SU-DHL-6 (cell line): ENCODE data around the gene HLA-DMB.

Experiments
- H2AFZ ChIP-seq: fragments of 200-600 bp; sonication (generic); 2 replicates; pipeline ENCODE4 v1.6.1; 2014; ENCODE audit warnings: low read depth, mild to moderate bottlenecking, moderate library complexity, mixed read lengths, antibody characterized with exemption, low read length; ENCODE audit not compliant: severe bottlenecking
- H3F3A ChIP-seq: fragments of 200-600 bp; shearing (Covaris generic); 2 replicates; pipeline ENCODE4 v1.6.0; 2016; ENCODE audit warnings: antibody characterized with exemption, mild to moderate bottlenecking; ENCODE audit not compliant: insufficient read depth
- H3K27ac ChIP-seq: fragments of 200-600 bp; sonication (generic); 2 replicates; pipeline ENCODE4 v1.5.1; 2016; ENCODE audit warnings: low read depth, mild to moderate bottlenecking, low read length, moderate library complexity, mixed read lengths
- H3K27me3 ChIP-seq: fragments of 200-600 bp; sonication (generic), shearing (Covaris generic); 2 replicates; pipeline ENCODE4 v1.6.0; 2014; ENCODE audit warnings: mild to moderate bottlenecking, low read length
- H3K36me3 ChIP-seq: fragments of 200-600 bp; sonication (generic); 2 replicates; pipeline ENCODE4 v1.6.1; 2014; ENCODE audit warnings: mild to moderate bottlenecking, low read length, mixed read lengths
- H3K4me2 ChIP-seq: fragments of 300-600, 200-600 bp; shearing (Covaris generic), sonication (generic); 2 replicates; pipeline ENCODE4 v1.6.0; 2014; ENCODE audit warnings: low read length, low read depth, mild to moderate bottlenecking; ENCODE audit not compliant: poor library complexity, severe bottlenecking
- H3K4me3 ChIP-seq: fragments of 200-600 bp; sonication (generic); 2 replicates; pipeline ENCODE4 v1.5.1; 2014; ENCODE audit warnings: antibody characterized with exemption, low read length, mild to moderate bottlenecking, mixed read lengths; ENCODE audit not compliant: insufficient read depth, poor library complexity, severe bottlenecking
- H3K79me2 ChIP-seq: fragments of 200-600 bp; sonication (generic); 2 replicates; pipeline ENCODE4 v1.6.1; 2014; ENCODE audit warnings: mild to moderate bottlenecking, low read length, moderate library complexity; ENCODE audit not compliant: insufficient read depth
- H3K9ac ChIP-seq: fragments of 200-600 bp; sonication (generic); 2 replicates; pipeline ENCODE4 v1.7.0; 2014; ENCODE audit warnings: mild to moderate bottlenecking, low read length
- H3K9me2 ChIP-seq: fragments of 200-600 bp; sonication (generic); replicated peaks from 2 replicates; pipeline ENCODE4 v1.6.1; 2014; ENCODE audit warnings: low read length; ENCODE audit not compliant: insufficient read depth
- H3K9me3 ChIP-seq: fragments of 200-600 bp; sonication (generic); 2 replicates; pipeline ENCODE4 v1.6.1; 2014; ENCODE audit warnings: low read length, mixed read lengths; ENCODE audit not compliant: insufficient read depth
- H4K20me1 ChIP-seq: fragments of 200-600 bp; sonication (generic); 2 replicates; pipeline ENCODE4 v1.6.1; 2014; ENCODE audit warnings: low read depth, mild to moderate bottlenecking, antibody characterized with exemption, low read length, moderate library complexity, mixed read lengths
- CTCF ChIP-seq: fragments of 200-600 bp; sonication (generic); IDR thresholded peaks from one replicate; pipeline ENCODE4 v1.5.1; 2017; ENCODE audit warnings: antibody characterized with exemption, mild to moderate bottlenecking, low read length, moderate library complexity; ENCODE audit not compliant: insufficient read depth, poor library complexity, severe bottlenecking
- EZH2phosphoT487 ChIP-seq: fragments of 200-600 bp; sonication (generic), shearing (Covaris generic); conservative IDR thresholded peaks from 2 replicates; pipeline ENCODE4 v1.6.1; 2018; ENCODE audit warnings: mild to moderate bottlenecking, antibody characterized with exemption, low read length, moderate library complexity, mixed read lengths

Gene HLA-DMB

DNA sequence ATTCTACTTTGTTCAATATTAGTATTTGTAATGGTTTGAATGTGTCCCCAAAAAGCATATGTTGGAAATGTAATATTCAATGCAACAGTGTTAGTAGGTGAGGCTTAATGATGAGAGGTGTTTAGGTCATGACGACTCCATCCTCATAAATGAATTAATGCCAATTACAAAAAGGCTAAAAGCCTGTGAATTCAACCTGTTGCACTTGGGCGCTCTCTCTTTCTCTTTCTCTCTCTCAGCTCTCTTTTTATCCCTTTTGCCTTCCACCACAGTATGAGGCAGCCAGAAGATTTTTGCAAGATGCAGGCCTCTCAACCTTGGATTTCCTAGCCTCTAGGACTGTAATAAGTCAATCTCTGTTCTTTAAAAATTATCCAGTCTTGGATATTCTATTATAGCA is 52.3 kb downstream of the HLA-DMB start:
- no peaks in the 10 kb centered on the region for H3K9me2 ChIP-seq
- peaks cover 25% of the 10 kb centered on the region for H3F3A ChIP-seq
- H3K4me3 ChIP-seq: no peak overlapping the region
- no peaks in the 10 kb centered on the region for H4K20me1 ChIP-seq
- no peak overlapping the region for H3K4me2 ChIP-seq
- H3K36me3 ChIP-seq: no peaks in the 10 kb centered on the region
- no peaks in the 10 kb centered on the region for H3K79me2 ChIP-seq
- no peak overlapping the region for H3K9ac ChIP-seq
- H3K27ac ChIP-seq: no peak overlapping the region
- H3K27me3 ChIP-seq: no peaks in the 10 kb centered on the region
- no peak overlapping the region for H2AFZ ChIP-seq
- no peak for TF ChIP-seq EZH2phosphoT487
- no peaks in the 10 kb centered on the region for H3K9me3 ChIP-seq

- Histone ChIP-seq H3K36me3 (no peaks in the 10 kb centered on the region), H3K9me3 (no peaks in the 10 kb centered on the region), H3K4me2 (no peak overlapping the region), H2AFZ (no peak overlapping the region), H3K9me2 (no peaks in the 10 kb centered on the region), H3K27ac (no peak overlapping the region), H3K79me2 (no peaks in the 10 kb centered on the region), H4K20me1 (no peaks in the 10 kb centered on the region), H3K9ac (no peak overlapping the region), H3K4me3 (no peak overlapping the region), H3F3A (peaks cover 17% of the 10 kb centered on the region), H3K27me3 (no peaks in the 10 kb centered on the region)
- TF ChIP-seq EZH2phosphoT487: no peak
- no peak for TF ChIP-seq CTCF
Observed at GRCh38 chr6:32887616-32888015, 53.2 kb downstream of the HLA-DMB start.

DNA sequence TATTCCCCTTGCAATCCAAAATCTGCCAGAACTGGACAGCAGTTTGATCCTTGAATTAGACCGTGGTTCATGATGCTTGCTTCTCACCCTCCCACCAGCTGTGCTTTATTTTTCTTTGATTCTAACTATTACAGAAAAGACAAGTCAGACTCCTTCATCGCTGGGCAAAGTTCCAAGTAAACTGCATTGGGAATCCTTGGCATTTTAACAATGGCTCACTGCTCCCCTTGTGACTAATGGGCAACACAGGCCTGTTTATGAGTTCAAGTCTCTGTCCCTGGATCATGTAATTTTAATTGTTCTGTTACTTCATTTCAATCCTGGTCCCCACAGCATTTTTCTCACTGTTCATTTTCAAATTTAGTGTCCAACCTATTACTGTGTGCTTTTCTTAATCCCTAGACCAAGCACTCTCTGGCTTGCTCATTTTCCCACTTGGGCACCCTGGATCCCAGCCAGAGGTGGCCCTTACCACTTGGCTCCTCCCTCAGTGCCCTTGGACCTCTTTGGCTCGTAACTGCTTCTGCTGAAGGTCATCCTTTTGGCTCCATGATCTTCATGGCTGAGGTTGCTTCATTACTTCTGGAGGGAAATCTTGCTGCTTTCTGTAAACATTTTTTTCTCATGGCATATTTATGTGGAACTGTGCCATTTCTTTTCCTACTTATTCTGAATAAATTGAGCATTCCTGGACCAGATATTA is 54.0 kb downstream of the HLA-DMB start:
- Histone ChIP-seq H3K4me2 (no peak overlapping the region), H3F3A (peaks cover 10% of the 10 kb centered on the region; the same call in 1 of the 2 replicates), H3K36me3 (no peaks in the 10 kb centered on the region), H3K79me2 (no peaks in the 10 kb centered on the region), H3K4me3 (no peak overlapping the region), H3K9me3 (no peaks in the 10 kb centered on the region), H3K27me3 (no peaks in the 10 kb centered on the region), H4K20me1 (no peaks in the 10 kb centered on the region), H2AFZ (no peak overlapping the region), H3K27ac (no peak overlapping the region), H3K9me2 (no peaks in the 10 kb centered on the region), H3K9ac (no peak overlapping the region)
- TF ChIP-seq CTCF: no peak
- no peak for TF ChIP-seq EZH2phosphoT487

GRCh38 chr6:32885698-32886286 is 55.0 kb downstream of the HLA-DMB start:
- Histone ChIP-seq H3K4me2 (no peak overlapping the region), H3K9me2 (no peaks in the 10 kb centered on the region), H3K27me3 (no peaks in the 10 kb centered on the region), H3K4me3 (no peak overlapping the region), H2AFZ (peak overlapping the region; percentile 18), H3K27ac (no peak overlapping the region), H3F3A (peaks cover 9% of the 10 kb centered on the region; the same call in 1 of the 2 replicates), H3K9me3 (no peaks in the 10 kb centered on the region), H3K79me2 (no peaks in the 10 kb centered on the region), H3K36me3 (no peaks in the 10 kb centered on the region), H3K9ac (no peak overlapping the region), H4K20me1 (no peaks in the 10 kb centered on the region)
- no peak for TF ChIP-seq EZH2phosphoT487
- peak; percentile 74 for TF ChIP-seq CTCF
